Gastroesophageal sphincter (tissue), 3 donors: ENCODE data around the gene FBLN1.

Experiments used
- CTCF ChIP-seq, 4 experiments: fragments of 200-600 bp in 2 of 4; fragments of 450-650 bp in 2 of 4; sonication (generic) in 1 of 4; IDR thresholded peaks; one replicate each; pipeline ENCODE4 v1.5.1; 2017 to 2019; ENCODE audit warnings: antibody characterized with exemption in 4 of 4, mild to moderate bottlenecking in 2 of 4, moderate library complexity in 2 of 4
- EP300 ChIP-seq: sonication (generic); formaldehyde crosslinking; IDR thresholded peaks from one replicate; pipeline ENCODE4 v1.6.1; 2017; ENCODE audit warnings: antibody characterized with exemption, mild to moderate bottlenecking
- POLR2A ChIP-seq, 2 donors: fragments of 450-650 bp; IDR thresholded peaks; one replicate each; pipeline ENCODE4 v1.6.1; 2017; ENCODE audit warnings: antibody characterized with exemption in 2 of 2, mild to moderate bottlenecking in 2 of 2, moderate library complexity in 1 of 2
- POLR2AphosphoS5 ChIP-seq: sonication (generic); formaldehyde crosslinking; IDR thresholded peaks from one replicate; pipeline ENCODE4 v1.6.1; 2017; ENCODE audit warnings: antibody characterized with exemption

- peak; percentile 21 to 38 for TF ChIP-seq POLR2A (IDR thresholded peaks at IDR 0.05)
- no peak for TF ChIP-seq CTCF (IDR thresholded peaks at IDR 0.05)
- peak; percentile 9 for TF ChIP-seq POLR2AphosphoS5
- TF ChIP-seq EP300: no peak
Observed at GRCh38 chr22:45504373-45505341, 2.0 kb downstream of the FBLN1 start.
